K562 (cell line): Measurements from ENCODE around the gene AHSG. TPM values are rescaled to one million over a fixed set of nuclear protein-coding genes. Genes with fewer than 3 reads are reported as not detected.

Experiments
- ATAC-seq: fragments of 200-7000 bp; cut with Tn5 transposase; 3 replicates; pipeline ENCODE4 v1.9.1; 2020; ENCODE audit warnings: moderate library complexity
- BruUV-seq: library from RNA; stranded (reverse); fragments of 400-500 nt; replicated peaks from 2 replicates; lab custom pipeline; 2021; lab: Mats Ljungman, UMichigan
- CTCF ChIA-PET: fragments of 300-600 bp; formaldehyde crosslinking; extraction: SDS; loops from one replicate; lab custom pipeline; 2021; ENCODE audit warnings: low intra/inter-chr PET ratio; lab: Yijun Ruan, JAX
- POLR2A ChIA-PET: fragments of 300-600, 350-650 bp; sonication (Branson Sonifier 250); formaldehyde crosslinking; extraction: SDS; loops from one replicate; lab custom pipeline; 2021; ENCODE audit warnings: antibody characterized with exemption, inconsistent platforms; lab: Yijun Ruan, JAX
- DNase-seq, 4 experiments: peaks; one replicate each; pipeline versions ENCODE4 v3.0.0 to v3.0.0-alpha.2; 2011 to 2018; ENCODE audit warnings: low spot score in 3 of 4, mixed read lengths in 3 of 4; ENCODE audit errors: extremely low read depth in 1 of 4
- FAIRE-seq: peaks from 2 replicates; lab custom pipeline; 2011; peaks lifted over from hg19 to GRCh38; lab: Jason Lieb, UNC
- H2AFZ ChIP-seq: 2 replicates; pipeline ENCODE4 v1.6.0; 2011; ENCODE audit warnings: low read depth, low read length, control low read depth, inconsistent platforms
- H3K27ac ChIP-seq: fragments of 200-600 bp; 3 replicates; pipeline ENCODE4 v1.8.0; 2011; ENCODE audit warnings: low read depth, mild to moderate bottlenecking, control low read depth, inconsistent platforms, low read length, moderate library complexity, mixed read lengths; ENCODE audit errors: extremely low read depth
- H3K27me3 ChIP-seq, 2 experiments: fragments of 300-600 bp in 1 of 2; 2 replicates in 1 of 2; 3 replicates in 1 of 2; pipeline versions ENCODE4 v1.6.0 to v1.8.0; 2011; ENCODE audit warnings: inconsistent platforms in 2 of 2, low read length in 2 of 2, mild to moderate bottlenecking in 1 of 2, mixed read lengths in 1 of 2, moderate library complexity in 1 of 2; ENCODE audit not compliant: control insufficient read depth in 2 of 2, insufficient read depth in 2 of 2
- H3K36me3 ChIP-seq: fragments of 300-600 bp; 3 replicates; pipeline ENCODE4 v1.8.0; 2011; ENCODE audit warnings: mild to moderate bottlenecking, low read length, inconsistent platforms; ENCODE audit not compliant: control insufficient read depth, insufficient read depth
- H3K4me1 ChIP-seq, 2 experiments: fragments of 200-600 bp in 1 of 2; replicated peaks in 1 of 2; 2 replicates in 1 of 2; 3 replicates in 1 of 2; pipeline versions ENCODE4 v1.5.1 to v1.8.0; 2011; ENCODE audit warnings: inconsistent platforms in 2 of 2, low read length in 2 of 2, mild to moderate bottlenecking in 1 of 2, mixed read lengths in 1 of 2, moderate library complexity in 1 of 2; ENCODE audit not compliant: control insufficient read depth in 2 of 2, insufficient read depth in 2 of 2
- H3K4me2 ChIP-seq: 2 replicates; pipeline ENCODE4 v1.6.1; 2011; ENCODE audit warnings: low read length, control low read depth, inconsistent platforms, mixed read lengths; ENCODE audit not compliant: insufficient read depth
- H3K4me3 ChIP-seq: fragments of 200-600 bp; sonication (generic), shearing (Covaris generic); 2 replicates; pipeline ENCODE4 v1.5.1; 2016; ENCODE audit warnings: control low read depth, inconsistent platforms
- H3K79me2 ChIP-seq: fragments of 200-600 bp; 3 replicates; pipeline ENCODE4 v1.8.0; 2011; ENCODE audit warnings: low read length, inconsistent platforms; ENCODE audit not compliant: control insufficient read depth, insufficient read depth
- H3K9ac ChIP-seq, 2 experiments: 2 replicates each; pipeline versions ENCODE4 v1.6.0 to v1.6.1; 2011; ENCODE audit warnings: low read depth in 2 of 2, low read length in 2 of 2, control low read depth in 1 of 2, inconsistent platforms in 1 of 2, mild to moderate bottlenecking in 1 of 2, mixed read lengths in 1 of 2; ENCODE audit not compliant: insufficient read depth in 1 of 2
- H3K9me1 ChIP-seq: one replicate; pipeline ENCODE4 v1.6.0; 2011; ENCODE audit warnings: inconsistent platforms, mild to moderate bottlenecking, low read length, moderate library complexity; ENCODE audit not compliant: control insufficient read depth, insufficient read depth
- H3K9me3 ChIP-seq: replicated peaks from 2 replicates; pipeline ENCODE4 v1.5.1; 2011; ENCODE audit warnings: low read depth, low read length, inconsistent platforms; ENCODE audit not compliant: control insufficient read depth, insufficient read depth
- H4K20me1 ChIP-seq: replicated peaks from 2 replicates; pipeline ENCODE4 v1.6.1; 2011; ENCODE audit warnings: low read length, inconsistent platforms, mixed read lengths; ENCODE audit not compliant: control insufficient read depth, insufficient read depth
- ATF3 ChIP-seq, 2 experiments: fragments of 450-650 bp in 1 of 2; sonication (generic) in 1 of 2; formaldehyde crosslinking in 1 of 2; IDR thresholded peaks in 1 of 2; conservative IDR thresholded peaks in 1 of 2; 2 replicates each; pipeline versions ENCODE4 v1.6.1 to v1.8.1; 2016 to 2023; ENCODE audit warnings: mild to moderate bottlenecking in 2 of 2, moderate library complexity in 2 of 2, inconsistent platforms in 1 of 2, missing genetic modification reagents in 1 of 2
- ETV5 ChIP-seq: sonication (generic); formaldehyde crosslinking; IDR thresholded peaks from 2 replicates; pipeline ENCODE4 v1.4.0; 2020; ENCODE audit warnings: low read depth, mild to moderate bottlenecking, missing genetic modification reagents
- HDAC3 ChIP-seq: fragments of 450-650 bp; IDR thresholded peaks from 2 replicates; pipeline ENCODE4 v1.6.1; 2018; ENCODE audit warnings: borderline replicate concordance, mild to moderate bottlenecking, moderate library complexity; ENCODE audit not compliant: partially characterized antibody
- SMAD3 ChIP-seq: fragments of 450-650 bp; formaldehyde crosslinking; conservative IDR thresholded peaks from 2 replicates; pipeline ENCODE4 v1.4.0; 2020; ENCODE audit warnings: mild to moderate bottlenecking
- SRSF7 ChIP-seq: fragments of 200-400 bp; formaldehyde crosslinking; optimal IDR thresholded peaks from 2 replicates; pipeline ENCODE3; 2017; ENCODE audit warnings: mild to moderate bottlenecking, low read depth, low read length
- WGBS: fragments of 100-300 bp; shearing (Covaris generic); methylation state at CpG from one replicate; pipeline ENCODE4 v1.1.6; 2016; ENCODE audit warnings: low coverage, mixed read lengths; ENCODE audit not compliant: insufficient coverage; ENCODE audit errors: missing lambda C conversion rate; 5-methylcytosine and 5-hydroxymethylcytosine counted together
- in situ Hi-C: fragments of 300-500 bp; cut with MboI; formaldehyde crosslinking; loops from 4 replicates; pipeline ENCODE4 v1.15.0; 2018; ENCODE audit warnings: inconsistent platforms, mixed read lengths
- intact Hi-C: fragments of 100-400 bp; cut with micrococcal nuclease; formaldehyde crosslinking; loops from 2 replicates; pipeline ENCODE4 v1.14.2; 2022
- polyA plus RNA-seq, 8 experiments: library from polyadenylated mRNA; depleted of rRNA in 4 of 8; stranded (reverse) in 5 of 8; unstranded in 3 of 8; fragments of >200 nt; fragmentation: Nextera tagmentation in 2 of 8; fragmentation: Illumina TruSeq in 1 of 8; extraction: Ambion mirVana in 2 of 8; extraction: Trizol in 1 of 8; gene quantifications; 2 replicates each; pipeline versions ENCODE4 v1.2.1 to v1.2.3, GENCODE V29; 2011 to 2014; ENCODE audit warnings: inconsistent platforms in 1 of 8, missing spikeins in 1 of 8
- total RNA-seq, 7 experiments: library from RNA; depleted of rRNA in 6 of 7; stranded (reverse); fragments of >200 nt in 6 of 7; fragmentation: Illumina TruSeq in 2 of 7; extraction: Trizol in 2 of 7; gene quantifications; 2 replicates each; pipeline versions ENCODE4 v1.2.1 to v1.2.3, GENCODE V29; 2011 to 2021; ENCODE audit warnings: low replicate concordance in 1 of 7
- TF ChIP-seq, protein P1 (sequence below): fragments of 450-650 bp; IDR thresholded peaks from 2 replicates; pipeline ENCODE4 v1.6.1; 2017; ENCODE audit warnings: antibody characterized with exemption
- TF ChIP-seq, protein P2 (sequence below): sonication (generic); formaldehyde crosslinking; IDR thresholded peaks from 2 replicates; pipeline ENCODE4 v1.8.0; 2023; ENCODE audit warnings: mild to moderate bottlenecking, missing genetic modification reagents

AHSG gene
- total and polyA plus RNA-seq, 9 of the 15 experiments (the other 6 are each of a cell fraction or from before 2014, with no cell fraction given), result 0.69 TPM; not detected in 8

DNA sequence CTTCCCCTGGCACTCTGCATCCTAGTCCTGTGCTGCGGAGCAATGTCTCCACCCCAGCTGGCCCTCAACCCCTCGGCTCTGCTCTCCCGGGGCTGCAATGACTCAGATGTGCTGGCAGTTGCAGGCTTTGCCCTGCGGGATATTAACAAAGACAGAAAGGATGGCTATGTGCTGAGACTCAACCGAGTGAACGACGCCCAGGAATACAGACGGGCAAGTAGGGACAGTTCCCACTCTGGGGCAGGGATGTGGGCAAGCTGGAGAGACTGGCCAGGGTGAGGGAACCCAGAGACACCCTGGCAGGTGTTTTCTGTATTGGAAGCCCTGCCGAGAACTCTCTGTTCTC, 27.6 kb downstream of the AHSG start:
- H3K36me3 ChIP-seq, result no peaks in the 10 kb centered on the region
- peaks cover 0 to 7% of the 10 kb centered on the region in 2 experiments; a peak in 2 of 5 replicates for H3K4me1 ChIP-seq
- H4K20me1 ChIP-seq, result no peaks in the 10 kb centered on the region
- H3K4me3 ChIP-seq, result no peak overlapping the region
- FAIRE-seq, result no peak
- POLR2A ChIA-PET, result interaction anchor here (0.6 kb wide), 1 partner anchor 74 kb away, joined by 3 read pairs; no protein-coding TSS in a partner anchor
- H3K4me2 ChIP-seq, result no peak overlapping the region
- intact Hi-C loops, result no loop called here
- TF ChIP-seq, protein P1, sequence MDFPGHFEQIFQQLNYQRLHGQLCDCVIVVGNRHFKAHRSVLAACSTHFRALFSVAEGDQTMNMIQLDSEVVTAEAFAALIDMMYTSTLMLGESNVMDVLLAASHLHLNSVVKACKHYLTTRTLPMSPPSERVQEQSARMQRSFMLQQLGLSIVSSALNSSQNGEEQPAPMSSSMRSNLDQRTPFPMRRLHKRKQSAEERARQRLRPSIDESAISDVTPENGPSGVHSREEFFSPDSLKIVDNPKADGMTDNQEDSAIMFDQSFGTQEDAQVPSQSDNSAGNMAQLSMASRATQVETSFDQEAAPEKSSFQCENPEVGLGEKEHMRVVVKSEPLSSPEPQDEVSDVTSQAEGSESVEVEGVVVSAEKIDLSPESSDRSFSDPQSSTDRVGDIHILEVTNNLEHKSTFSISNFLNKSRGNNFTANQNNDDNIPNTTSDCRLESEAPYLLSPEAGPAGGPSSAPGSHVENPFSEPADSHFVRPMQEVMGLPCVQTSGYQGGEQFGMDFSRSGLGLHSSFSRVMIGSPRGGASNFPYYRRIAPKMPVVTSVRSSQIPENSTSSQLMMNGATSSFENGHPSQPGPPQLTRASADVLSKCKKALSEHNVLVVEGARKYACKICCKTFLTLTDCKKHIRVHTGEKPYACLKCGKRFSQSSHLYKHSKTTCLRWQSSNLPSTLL, result no peak
- TF ChIP-seq, all 486 proteins: peak for 0
- no TSS peak for BruUV-seq
- CTCF ChIA-PET, result no interaction called here
- no peak for ATAC-seq
- in situ Hi-C loops, result no loop called here
- Histone ChIP-seq H3K79me2 (no peaks in the 10 kb centered on the region), H3K9me1 (no peaks in the 10 kb centered on the region), H3K9me3 (no peaks in the 10 kb centered on the region), H2AFZ (no peak overlapping the region), H3K27ac (no peak overlapping the region), H3K27me3 (peaks cover 6 to 34% of the 10 kb centered on the region in 2 experiments; a peak in 3 of 5 replicates), H3K9ac (no peak overlapping the region)
- DNase-seq, result no peak
- 5% methylated on average over 9 of the region's 9 CpGs for WGBS

- Histone ChIP-seq H3K9me3 (no peaks in the 10 kb centered on the region), H3K4me2 (no peak overlapping the region), H3K36me3 (no peaks in the 10 kb centered on the region), H3K27ac (no peak overlapping the region), H3K79me2 (no peaks in the 10 kb centered on the region), H3K9ac (no peak overlapping the region), H4K20me1 (no peaks in the 10 kb centered on the region), H3K4me1 (peaks cover 0 to 7% of the 10 kb centered on the region in 2 experiments; a peak in 2 of 5 replicates), H3K27me3 (peaks cover 6 to 29% of the 10 kb centered on the region in 2 experiments; a peak in 3 of 5 replicates), H2AFZ (no peak overlapping the region), H3K9me1 (no peaks in the 10 kb centered on the region), H3K4me3 (no peak overlapping the region)
- ATAC-seq (no peak), DNase-seq (no peak), FAIRE-seq (no peak)
- in situ Hi-C loops (no loop called here), intact Hi-C loops (no loop called here)
- ChIA-PET CTCF (no interaction called here), POLR2A (interaction anchor here (0.6 to 1.2 kb wide), 2 partner anchors 74 to 142 kb away, joined by 3 read pairs; partner anchors contain the start of gene EIF4A2)
- BruUV-seq, result no TSS peak
- TF ChIP-seq SRSF7, result no peak
- no peak for TF ChIP-seq HDAC3
- TF ChIP-seq, protein P2, sequence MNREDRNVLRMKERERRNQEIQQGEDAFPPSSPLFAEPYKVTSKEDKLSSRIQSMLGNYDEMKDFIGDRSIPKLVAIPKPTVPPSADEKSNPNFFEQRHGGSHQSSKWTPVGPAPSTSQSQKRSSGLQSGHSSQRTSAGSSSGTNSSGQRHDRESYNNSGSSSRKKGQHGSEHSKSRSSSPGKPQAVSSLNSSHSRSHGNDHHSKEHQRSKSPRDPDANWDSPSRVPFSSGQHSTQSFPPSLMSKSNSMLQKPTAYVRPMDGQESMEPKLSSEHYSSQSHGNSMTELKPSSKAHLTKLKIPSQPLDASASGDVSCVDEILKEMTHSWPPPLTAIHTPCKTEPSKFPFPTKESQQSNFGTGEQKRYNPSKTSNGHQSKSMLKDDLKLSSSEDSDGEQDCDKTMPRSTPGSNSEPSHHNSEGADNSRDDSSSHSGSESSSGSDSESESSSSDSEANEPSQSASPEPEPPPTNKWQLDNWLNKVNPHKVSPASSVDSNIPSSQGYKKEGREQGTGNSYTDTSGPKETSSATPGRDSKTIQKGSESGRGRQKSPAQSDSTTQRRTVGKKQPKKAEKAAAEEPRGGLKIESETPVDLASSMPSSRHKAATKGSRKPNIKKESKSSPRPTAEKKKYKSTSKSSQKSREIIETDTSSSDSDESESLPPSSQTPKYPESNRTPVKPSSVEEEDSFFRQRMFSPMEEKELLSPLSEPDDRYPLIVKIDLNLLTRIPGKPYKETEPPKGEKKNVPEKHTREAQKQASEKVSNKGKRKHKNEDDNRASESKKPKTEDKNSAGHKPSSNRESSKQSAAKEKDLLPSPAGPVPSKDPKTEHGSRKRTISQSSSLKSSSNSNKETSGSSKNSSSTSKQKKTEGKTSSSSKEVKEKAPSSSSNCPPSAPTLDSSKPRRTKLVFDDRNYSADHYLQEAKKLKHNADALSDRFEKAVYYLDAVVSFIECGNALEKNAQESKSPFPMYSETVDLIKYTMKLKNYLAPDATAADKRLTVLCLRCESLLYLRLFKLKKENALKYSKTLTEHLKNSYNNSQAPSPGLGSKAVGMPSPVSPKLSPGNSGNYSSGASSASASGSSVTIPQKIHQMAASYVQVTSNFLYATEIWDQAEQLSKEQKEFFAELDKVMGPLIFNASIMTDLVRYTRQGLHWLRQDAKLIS, result no peak
- TF ChIP-seq ETV5 (CRISPR knock-in tag), result no peak
- TF ChIP-seq ATF3 (IDR thresholded peaks at IDR 0.05), result no peak
- TF ChIP-seq ATF3 (CRISPR knock-in tag; conservative IDR thresholded peaks at IDR 0.05), result no peak
- no peak for TF ChIP-seq SMAD3 (CRISPR knock-in tag)
Measured at GRCh38 chr3:186640929-186641328, 28.1 kb downstream of the AHSG start.
